GM18511 (cell line): Measurements from ENCODE around the gene IRF2.

ENCODE experiments used
- ATAC-seq: cut with Tn5 transposase; IDR thresholded peaks from one replicate; pipeline ENCODE4 v1.9.1; 2021; ENCODE audit warnings: mild to moderate bottlenecking, moderate library complexity; ENCODE audit not compliant: unreplicated experiment

IRF2 gene

GRCh38 chr4:184410748-184411147 lies 63.6 kb downstream of the IRF2 start:
- no peak for ATAC-seq

- no peak for ATAC-seq
These were observed 64.2 kb downstream of the IRF2 start for GRCh38 chr4:184409911-184410692.

- ATAC-seq = no peak
These were observed 64.8 kb downstream of the IRF2 start for GRCh38 chr4:184409502-184409901.

- ATAC-seq = no peak
These were observed 65.7 kb downstream of the IRF2 start for GRCh38 chr4:184408684-184409081.

GRCh38 chr4:184408021-184408683 lies 66.2 kb downstream of the IRF2 start:
- ATAC-seq = no peak

- ATAC-seq = no peak
These were observed 67.4 kb downstream of the IRF2 start for GRCh38 chr4:184406958-184407391.

- no peak for ATAC-seq
These were observed 70.3 kb downstream of the IRF2 start for GRCh38 chr4:184404047-184404446.

GRCh38 chr4:184403384-184403781 lies 71.0 kb downstream of the IRF2 start:
- ATAC-seq = no peak

- no peak for ATAC-seq
These were observed 71.5 kb downstream of the IRF2 start for GRCh38 chr4:184402740-184403383.

- no peak for ATAC-seq
These were observed 72.1 kb downstream of the IRF2 start for GRCh38 chr4:184402239-184402638.

- ATAC-seq = no peak
These were observed 72.8 kb downstream of the IRF2 start for GRCh38 chr4:184401397-184402171.

GRCh38 chr4:184400891-184401290 lies 73.5 kb downstream of the IRF2 start:
- ATAC-seq = no peak

- ATAC-seq = no peak
These were observed 73.9 kb downstream of the IRF2 start for GRCh38 chr4:184400375-184400870.

GRCh38 chr4:184399512-184399908 lies 74.8 kb downstream of the IRF2 start:
- no peak for ATAC-seq

GRCh38 chr4:184398741-184399511 lies 75.4 kb downstream of the IRF2 start:
- ATAC-seq = no peak

- no peak for ATAC-seq
These were observed 76.7 kb downstream of the IRF2 start for GRCh38 chr4:184397516-184398163.

GRCh38 chr4:184396570-184397515 lies 77.5 kb downstream of the IRF2 start:
- ATAC-seq = no peak

- peak; percentile 91 for ATAC-seq
These were observed 78.4 kb downstream of the IRF2 start for GRCh38 chr4:184395971-184396391.
